H1 (cell line): ENCODE measurements around the gene CELF2. TPM values are rescaled to one million over a fixed set of nuclear protein-coding genes. Genes with fewer than 3 reads are reported as not detected.

Experiments
- BCL11A ChIP-seq, 2 experiments: IDR thresholded peaks; one replicate each; pipeline ENCODE4 v1.6.1; 2011; ENCODE audit warnings: low read depth in 2 of 2, low read length in 2 of 2, mild to moderate bottlenecking in 2 of 2
- CBX8 ChIP-seq: fragments of 300-800, 300-1000 bp; sonication (generic); IDR thresholded peaks from 2 replicates; pipeline ENCODE4 v1.7.1; 2016; ENCODE audit warnings: low read depth, low read length, borderline replicate concordance
- CHD2 ChIP-seq: IDR thresholded peaks from 2 replicates; pipeline ENCODE4 v1.6.1; 2012; ENCODE audit warnings: low read length, improper control_type of control experiment
- EP300 ChIP-seq, 2 experiments: IDR thresholded peaks; 1 replicate in 1 of 2; 2 replicates in 1 of 2; pipeline ENCODE4 v1.6.1; 2011 to 2012; ENCODE audit warnings: low read depth in 2 of 2, low read length in 2 of 2, mild to moderate bottlenecking in 2 of 2, borderline replicate concordance in 1 of 2, inconsistent platforms in 1 of 2, moderate library complexity in 1 of 2
- HDAC6 ChIP-seq: IDR thresholded peaks from one replicate; pipeline ENCODE4 v1.7.1; 2012; ENCODE audit warnings: low read depth, mild to moderate bottlenecking, inconsistent platforms, low read length, moderate library complexity
- JUND ChIP-seq: IDR thresholded peaks from 2 replicates; pipeline ENCODE4 v1.6.1; 2011; ENCODE audit warnings: mild to moderate bottlenecking, improper control_type of control experiment, low read length
- MAFK ChIP-seq: IDR thresholded peaks from 2 replicates; pipeline ENCODE4 v1.6.1; 2012; ENCODE audit warnings: low read depth, mild to moderate bottlenecking, improper control_type of control experiment, low read length
- PHF8 ChIP-seq: fragments of 200-600 bp; sonication (generic); conservative IDR thresholded peaks from 2 replicates; pipeline ENCODE4 v1.7.1; 2012; ENCODE audit warnings: low read depth, mild to moderate bottlenecking, inconsistent platforms, low read length, moderate library complexity
- POLR2A ChIP-seq, 2 experiments: IDR thresholded peaks; 1 replicate in 1 of 2; 2 replicates in 1 of 2; pipeline ENCODE4 v1.6.1; 2011; ENCODE audit warnings: low read depth in 2 of 2, low read length in 2 of 2, mild to moderate bottlenecking in 2 of 2; ENCODE audit errors: control extremely low read depth in 1 of 2
- POU5F1 ChIP-seq: IDR thresholded peaks from 2 replicates; pipeline ENCODE4 v1.6.1; 2011; ENCODE audit warnings: low read depth, mild to moderate bottlenecking, low read length, moderate library complexity
- RBBP5 ChIP-seq: IDR thresholded peaks from 2 replicates; pipeline ENCODE4 v1.7.1; 2012; ENCODE audit warnings: low read depth, mild to moderate bottlenecking, inconsistent platforms, low read length, moderate library complexity, borderline replicate concordance
- RXRA ChIP-seq: IDR thresholded peaks from 2 replicates; pipeline ENCODE4 v1.6.1; 2011; ENCODE audit warnings: low read depth, mild to moderate bottlenecking, low read length, moderate library complexity; ENCODE audit not compliant: insufficient read depth
- SIRT6 ChIP-seq: IDR thresholded peaks from one replicate; pipeline ENCODE4 v1.7.1; 2012; ENCODE audit warnings: low read length, inconsistent platforms
- SRF ChIP-seq: IDR thresholded peaks from 2 replicates; pipeline ENCODE4 v1.6.1; 2011; ENCODE audit warnings: mild to moderate bottlenecking, low read depth, low read length, moderate library complexity
- TAF7 ChIP-seq: optimal IDR thresholded peaks from 2 replicates; pipeline ENCODE3; 2011; ENCODE audit warnings: low read depth, mild to moderate bottlenecking, inconsistent platforms, low read length, moderate library complexity, borderline replicate concordance
- TEAD4 ChIP-seq: IDR thresholded peaks from 2 replicates; pipeline ENCODE4 v1.6.1; 2012; ENCODE audit warnings: low read depth, low read length, inconsistent platforms, mixed read lengths
- ZNF274 ChIP-seq: IDR thresholded peaks from 2 replicates; pipeline ENCODE4 v1.7.0; 2012; ENCODE audit warnings: low read length, borderline replicate concordance; ENCODE audit errors: extremely low read depth
- polyA plus RNA-seq, 7 experiments: library from polyadenylated mRNA; depleted of rRNA in 3 of 7; stranded (reverse) in 5 of 7; unstranded in 2 of 7; fragments of >200 nt in 5 of 7; fragments of 200-250 nt in 2 of 7; gene quantifications; 1 replicate in 5 of 7; 2 replicates in 1 of 7; 4 replicates in 1 of 7; pipeline versions ENCODE4 v1.2.1 to v1.2.3, GENCODE V29; 2011 to 2013; ENCODE audit warnings: missing spikeins in 2 of 7, mixed read lengths in 2 of 7
- total RNA-seq: library from RNA; stranded (reverse); fragmentation: NEBNext Ultra II Directional; extraction: Animal tissue kit (Norgen Biotek cat#: 25700); gene quantifications from 2 replicates; pipeline ENCODE4 v1.2.1, GENCODE V29; 2021
- TF ChIP-seq, protein P1 (sequence below): IDR thresholded peaks from 2 replicates; pipeline ENCODE4 v1.6.1; 2012; ENCODE audit warnings: low read length, inconsistent platforms

CELF2 gene
- total and polyA plus RNA-seq, 2 of the 8 experiments (the other 6 are each of a cell fraction or from before 2014, with no cell fraction given) = 18.3 to 22.7 TPM

DNA sequence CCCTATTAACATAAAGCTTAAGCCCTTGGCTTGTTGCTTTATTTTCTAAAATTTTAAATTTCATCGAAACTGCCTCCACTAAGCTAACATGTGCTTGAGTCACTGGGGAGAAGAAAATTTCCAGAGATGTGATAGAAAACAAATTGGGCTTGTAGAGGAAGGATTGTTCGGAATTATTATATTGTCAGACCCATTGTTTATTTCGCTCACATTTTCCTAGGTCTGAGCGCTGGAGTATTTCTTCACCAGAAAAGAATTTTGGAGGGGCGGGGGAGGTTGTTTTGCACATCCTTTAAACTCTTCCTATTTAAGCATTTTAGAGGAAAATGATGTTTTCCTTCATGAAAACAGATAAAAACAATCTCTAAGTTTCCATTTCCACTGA is 29.1 kb downstream of the CELF2 start (continued):
- TF ChIP-seq RBBP5 (no peak), CHD2 (no peak), TEAD4 (no peak), RXRA (no peak), SRF (no peak), SIRT6 (no peak), PHF8 (no peak), HDAC6 (no peak), BCL11A (IDR thresholded peaks at IDR 0.05; ENCODE audit: low read depth in 2 of 2, low read length in 2 of 2) (no peak), CBX8 (no peak), ZNF274 (no peak), MAFK (no peak), POLR2A (IDR thresholded peaks at IDR 0.05; ENCODE audit: control extremely low read depth in 1 of 2, low read depth in 2 of 2, low read length in 2 of 2) (no peak), JUND (no peak), POU5F1 (no peak), EP300 (IDR thresholded peaks at IDR 0.05; ENCODE audit: borderline replicate concordance in 1 of 2, low read depth in 2 of 2, low read length in 2 of 2) (no peak), TAF7 (no peak)
- TF ChIP-seq, protein P1, sequence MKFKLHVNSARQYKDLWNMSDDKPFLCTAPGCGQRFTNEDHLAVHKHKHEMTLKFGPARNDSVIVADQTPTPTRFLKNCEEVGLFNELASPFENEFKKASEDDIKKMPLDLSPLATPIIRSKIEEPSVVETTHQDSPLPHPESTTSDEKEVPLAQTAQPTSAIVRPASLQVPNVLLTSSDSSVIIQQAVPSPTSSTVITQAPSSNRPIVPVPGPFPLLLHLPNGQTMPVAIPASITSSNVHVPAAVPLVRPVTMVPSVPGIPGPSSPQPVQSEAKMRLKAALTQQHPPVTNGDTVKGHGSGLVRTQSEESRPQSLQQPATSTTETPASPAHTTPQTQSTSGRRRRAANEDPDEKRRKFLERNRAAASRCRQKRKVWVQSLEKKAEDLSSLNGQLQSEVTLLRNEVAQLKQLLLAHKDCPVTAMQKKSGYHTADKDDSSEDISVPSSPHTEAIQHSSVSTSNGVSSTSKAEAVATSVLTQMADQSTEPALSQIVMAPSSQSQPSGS = no peak
